ENCODE data around the gene SGTA.

Gene SGTA

DNA sequence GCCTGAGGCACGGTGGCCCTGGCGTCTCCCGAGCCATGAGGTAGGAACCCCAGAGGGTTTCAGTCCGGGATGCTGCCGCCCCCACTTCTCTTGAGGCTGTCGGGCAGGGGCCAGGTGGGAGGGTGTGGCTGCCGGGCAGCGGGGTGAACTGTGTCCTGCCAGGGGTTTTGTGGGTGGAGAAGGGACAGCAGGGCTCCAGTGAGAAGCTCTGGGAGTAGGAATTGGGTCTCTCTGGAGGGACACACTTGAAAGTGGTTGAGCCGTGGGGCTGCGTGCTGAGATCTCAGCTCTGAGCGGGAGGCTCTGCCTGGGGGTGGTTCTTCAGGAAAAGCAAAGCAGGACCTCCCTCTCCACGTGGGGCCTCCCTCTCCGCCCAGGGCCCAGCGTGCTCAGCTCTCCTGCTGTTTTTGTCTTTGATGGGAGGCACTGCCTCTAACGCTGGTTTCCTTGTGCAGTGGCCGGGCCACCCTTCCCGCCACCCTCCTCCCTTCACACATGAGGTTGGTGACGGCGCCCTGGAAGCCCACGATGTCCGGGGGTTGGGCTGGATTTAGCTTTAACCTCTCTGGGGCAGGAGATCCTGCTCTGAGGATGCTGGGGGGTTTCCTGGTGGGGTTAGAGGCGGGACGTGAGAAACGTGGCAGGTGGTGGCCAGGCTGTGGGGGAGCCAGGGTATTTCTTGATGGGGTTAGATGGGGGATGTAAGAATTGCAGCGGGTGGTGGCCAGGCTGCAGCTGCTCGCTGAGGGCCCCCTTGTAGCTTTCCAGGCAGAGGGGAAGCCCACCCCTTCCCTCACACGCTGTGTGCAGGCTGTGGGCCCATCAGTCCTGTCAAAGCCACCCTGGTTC, 21.3 kb upstream of the SGTA start:
- no peak overlapping the region for H3K4me3 ChIP-seq
- TF ChIP-seq, protein P1, sequence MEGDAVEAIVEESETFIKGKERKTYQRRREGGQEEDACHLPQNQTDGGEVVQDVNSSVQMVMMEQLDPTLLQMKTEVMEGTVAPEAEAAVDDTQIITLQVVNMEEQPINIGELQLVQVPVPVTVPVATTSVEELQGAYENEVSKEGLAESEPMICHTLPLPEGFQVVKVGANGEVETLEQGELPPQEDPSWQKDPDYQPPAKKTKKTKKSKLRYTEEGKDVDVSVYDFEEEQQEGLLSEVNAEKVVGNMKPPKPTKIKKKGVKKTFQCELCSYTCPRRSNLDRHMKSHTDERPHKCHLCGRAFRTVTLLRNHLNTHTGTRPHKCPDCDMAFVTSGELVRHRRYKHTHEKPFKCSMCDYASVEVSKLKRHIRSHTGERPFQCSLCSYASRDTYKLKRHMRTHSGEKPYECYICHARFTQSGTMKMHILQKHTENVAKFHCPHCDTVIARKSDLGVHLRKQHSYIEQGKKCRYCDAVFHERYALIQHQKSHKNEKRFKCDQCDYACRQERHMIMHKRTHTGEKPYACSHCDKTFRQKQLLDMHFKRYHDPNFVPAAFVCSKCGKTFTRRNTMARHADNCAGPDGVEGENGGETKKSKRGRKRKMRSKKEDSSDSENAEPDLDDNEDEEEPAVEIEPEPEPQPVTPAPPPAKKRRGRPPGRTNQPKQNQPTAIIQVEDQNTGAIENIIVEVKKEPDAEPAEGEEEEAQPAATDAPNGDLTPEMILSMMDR (IDR thresholded peaks at IDR 0.05), result no peak
- H3K27ac ChIP-seq, result no peak overlapping the region
- DNase-seq (ENCODE audit: low spot score), result no peak

DNA sequence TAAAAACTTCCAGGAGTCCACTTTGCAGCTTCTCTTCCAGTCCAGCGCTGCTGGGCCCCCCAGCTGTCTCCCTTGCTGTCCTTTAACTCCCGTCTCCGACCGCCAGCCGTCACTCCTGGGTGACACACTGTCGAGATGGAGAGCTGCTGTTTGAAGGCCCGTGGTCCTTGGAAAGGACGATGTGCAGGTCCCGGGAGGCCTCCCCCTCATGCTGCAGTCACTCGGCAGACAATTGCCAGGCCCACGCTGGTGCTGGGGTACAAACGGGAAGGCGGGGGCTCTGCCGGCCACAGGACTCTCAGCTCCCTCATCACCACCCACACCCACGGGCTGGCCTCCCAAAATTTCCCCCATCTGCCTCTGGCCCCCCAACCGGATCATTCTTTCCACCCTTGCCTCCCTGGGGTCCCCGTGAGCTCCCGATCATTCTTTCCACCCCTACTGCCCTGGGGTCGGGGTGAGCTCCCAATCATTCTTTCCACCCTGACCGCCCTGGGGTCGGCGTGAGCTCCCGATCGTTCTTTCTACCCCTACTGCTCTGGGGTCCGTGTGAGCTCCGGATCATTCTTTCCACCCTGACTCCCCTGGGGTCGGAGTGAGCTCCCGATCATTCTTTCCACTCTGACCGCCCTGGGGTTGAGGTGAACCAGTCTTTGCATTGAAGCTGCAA, 20.5 kb upstream of the SGTA start:
- Histone ChIP-seq H3K27ac (no peak overlapping the region), H3K4me3 (no peak overlapping the region)
- TF ChIP-seq, protein P1 (IDR thresholded peaks at IDR 0.05), result no peak
- DNase-seq (ENCODE audit: low spot score), result no peak

DNA sequence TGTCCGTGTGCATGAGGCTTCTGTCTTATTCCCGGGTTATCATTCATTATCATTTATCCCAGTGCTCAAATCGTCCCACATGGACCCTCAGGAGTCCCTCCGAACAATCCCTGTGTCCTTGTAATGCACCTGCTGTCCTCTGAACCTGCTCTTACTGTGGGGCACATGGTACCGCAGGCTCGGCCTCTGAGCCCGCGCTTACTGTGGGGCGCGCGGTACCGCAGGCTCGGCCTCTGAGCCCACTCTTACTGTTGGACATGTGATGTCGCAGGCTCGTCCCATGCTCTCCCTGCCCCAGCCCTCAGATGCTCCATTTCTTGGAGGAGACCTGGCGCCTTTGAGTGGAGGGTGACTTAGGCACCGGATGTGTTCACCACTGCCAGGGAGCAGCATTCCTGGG, 19.8 kb upstream of the SGTA start:
- no peak overlapping the region for H3K4me3 ChIP-seq
- no peak overlapping the region for H3K27ac ChIP-seq
- TF ChIP-seq, protein P1 (IDR thresholded peaks at IDR 0.05), result no peak
- DNase-seq (ENCODE audit: low spot score), result no peak

DNA sequence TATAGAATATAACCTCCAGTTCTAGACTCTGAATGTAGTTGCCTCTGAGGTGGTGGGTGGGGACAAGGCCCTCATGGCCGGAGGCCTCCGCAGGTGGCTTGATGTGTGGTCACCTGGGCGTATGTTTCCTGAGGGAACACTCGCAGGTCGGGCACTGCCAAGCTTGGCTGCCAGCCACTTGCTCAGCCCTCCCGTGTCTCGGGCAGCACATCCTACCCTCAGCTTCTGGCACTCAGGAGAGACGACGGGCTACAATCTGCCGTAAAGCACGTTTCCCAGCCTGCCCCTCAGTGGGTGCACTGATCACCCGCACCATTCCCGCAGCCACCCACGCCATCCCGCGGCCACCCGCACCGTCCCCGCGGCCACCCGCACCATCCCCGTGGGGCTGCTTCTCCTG, 17.4 kb upstream of the SGTA start:
- no peak overlapping the region for H3K27ac ChIP-seq
- TF ChIP-seq, protein P1 (IDR thresholded peaks at IDR 0.05), result no peak

DNA sequence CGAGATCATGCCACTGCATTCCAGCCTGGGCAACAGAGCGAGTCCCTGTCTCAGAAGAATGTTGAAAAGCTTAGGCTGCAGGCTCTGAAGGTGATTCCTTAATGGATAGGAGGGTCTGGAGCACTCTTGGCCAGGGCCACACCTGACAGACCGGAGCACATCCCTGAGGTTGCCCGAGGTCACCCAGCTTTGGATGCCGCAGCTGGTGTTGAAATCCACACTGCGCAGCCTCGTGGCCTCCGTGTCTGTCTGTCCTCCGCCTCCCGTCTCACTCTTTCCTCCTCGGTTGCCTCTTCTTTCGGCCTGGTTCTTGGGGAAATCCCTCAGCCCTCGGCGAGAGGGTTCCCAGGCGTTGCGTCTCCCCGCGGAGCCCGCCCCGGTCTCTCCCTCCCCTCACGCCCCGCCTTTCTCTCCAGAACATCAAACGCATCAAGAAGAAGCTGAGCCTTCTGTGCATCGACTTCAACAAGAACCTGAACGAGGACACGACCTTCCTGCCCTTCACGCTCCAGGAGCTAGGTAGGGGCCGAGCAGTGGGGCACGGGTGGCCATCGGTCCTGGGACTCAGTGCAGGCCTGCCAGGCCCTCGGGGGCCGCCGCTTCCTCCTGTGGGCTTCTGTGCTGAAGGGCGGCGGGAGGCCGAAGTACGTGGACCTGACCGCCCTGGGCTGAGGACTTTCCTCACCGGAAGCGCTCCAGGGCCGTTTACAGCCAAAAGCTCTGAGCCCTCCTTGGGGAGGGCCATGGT, 16.4 kb upstream of the SGTA start:
- DNase-seq (ENCODE audit: low spot score), result no peak
- H3K27ac ChIP-seq, result no peak overlapping the region
- TF ChIP-seq, protein P1 (IDR thresholded peaks at IDR 0.05), result no peak
- H3K4me3 ChIP-seq, result no peak overlapping the region

More for the DNA sequence above, 17.4 kb upstream of the SGTA start:
- H3K4me3 ChIP-seq, result no peak overlapping the region
- DNase-seq (ENCODE audit: low spot score), result no peak

DNA sequence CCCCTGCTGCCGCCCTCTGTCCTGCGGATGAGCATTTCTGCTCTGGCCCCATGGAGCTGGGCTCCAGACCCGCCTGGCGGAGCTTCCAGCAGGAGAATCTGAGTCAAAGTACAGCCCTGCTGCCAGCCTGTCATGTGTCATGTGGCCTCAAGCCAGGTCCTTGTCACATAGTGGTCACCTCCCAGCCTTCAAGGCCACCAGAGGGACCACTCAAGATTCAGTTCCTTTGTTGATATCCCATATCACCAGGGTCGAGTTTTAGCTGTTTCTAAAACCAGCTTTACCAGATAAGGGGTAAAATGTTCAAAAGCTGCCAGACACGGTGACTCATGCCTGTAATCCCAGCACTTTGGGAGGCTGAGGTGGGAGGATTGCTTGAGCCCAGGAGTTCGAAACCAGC, 15.7 kb upstream of the SGTA start:
- TF ChIP-seq, protein P1 (IDR thresholded peaks at IDR 0.05), result no peak
- Histone ChIP-seq H3K4me3 (no peak overlapping the region), H3K27ac (no peak overlapping the region)
- DNase-seq (ENCODE audit: low spot score), result no peak

Measured in coronary artery (tissue), 2 donors.